H9 (cell line): ENCODE results near the gene DSCAM. TPM values are rescaled to one million over a fixed set of nuclear protein-coding genes. Genes with fewer than 3 reads are reported as not detected.

ENCODE experiments used
- DNase-seq: peaks from one replicate; pipeline ENCODE4 v3.0.0-alpha.2; 2017
- H2AFZ ChIP-seq: one replicate; pipeline ENCODE4 v1.6.1; 2013; ENCODE audit warnings: mild to moderate bottlenecking, low read length, control low read depth, moderate library complexity
- H2AK5ac ChIP-seq: 2 replicates; pipeline ENCODE4 v1.6.1; 2013; ENCODE audit warnings: low read length, control low read depth, mixed read lengths; ENCODE audit not compliant: insufficient read length
- H2BK120ac ChIP-seq: one replicate; pipeline ENCODE4 v1.6.1; 2013; ENCODE audit warnings: low read depth, mild to moderate bottlenecking, low read length, control low read depth, inconsistent platforms; ENCODE audit not compliant: poor library complexity, severe bottlenecking
- H2BK12ac ChIP-seq: 2 replicates; pipeline ENCODE4 v1.6.1; 2013; ENCODE audit warnings: low read length, control low read depth, mixed read lengths, low read depth; ENCODE audit not compliant: insufficient read length
- H2BK15ac ChIP-seq: 2 replicates; pipeline ENCODE4 v1.6.1; 2013; ENCODE audit warnings: low read depth, low read length, control low read depth
- H2BK20ac ChIP-seq: one replicate; pipeline ENCODE4 v1.6.1; 2013; ENCODE audit warnings: low read depth, mild to moderate bottlenecking, low read length, control low read depth, inconsistent platforms; ENCODE audit not compliant: poor library complexity, severe bottlenecking
- H2BK5ac ChIP-seq: 2 replicates; pipeline ENCODE4 v1.6.1; 2013; ENCODE audit warnings: low read length, control low read depth, mixed read lengths; ENCODE audit not compliant: insufficient read length
- H3K14ac ChIP-seq: 2 replicates; pipeline ENCODE4 v1.6.1; 2013; ENCODE audit warnings: low read length, control low read depth; ENCODE audit not compliant: insufficient read depth
- H3K18ac ChIP-seq: 2 replicates; pipeline ENCODE4 v1.6.1; 2013; ENCODE audit warnings: low read depth, mild to moderate bottlenecking, mixed read lengths, low read length, control low read depth; ENCODE audit not compliant: insufficient read length
- H3K23ac ChIP-seq: 2 replicates; pipeline ENCODE4 v1.6.1; 2013; ENCODE audit warnings: low read length, control low read depth, mixed read lengths, low read depth; ENCODE audit not compliant: insufficient read length
- H3K23me2 ChIP-seq: 2 replicates; pipeline ENCODE4 v1.6.1; 2013; ENCODE audit warnings: low read depth, mild to moderate bottlenecking, mixed read lengths, low read length, control low read depth; ENCODE audit not compliant: insufficient read length, poor library complexity, severe bottlenecking
- H3K27ac ChIP-seq: 2 replicates; pipeline ENCODE4 v1.5.1; 2013; ENCODE audit warnings: low read length, control low read depth, mixed read lengths, low read depth; ENCODE audit not compliant: insufficient read length
- H3K27me3 ChIP-seq: 2 replicates; pipeline ENCODE4 v1.6.1; 2013; ENCODE audit warnings: low read length, control low read depth, inconsistent platforms; ENCODE audit not compliant: insufficient read depth
- H3K4ac ChIP-seq: 2 replicates; pipeline ENCODE4 v1.6.1; 2013; ENCODE audit warnings: low read depth, mild to moderate bottlenecking, control low read depth, inconsistent platforms, low read length, moderate library complexity
- H3K4me1 ChIP-seq: 2 replicates; pipeline ENCODE4 v1.6.1; 2013; ENCODE audit warnings: low read length, control low read depth, inconsistent platforms; ENCODE audit not compliant: insufficient read depth
- H3K4me2 ChIP-seq: 2 replicates; pipeline ENCODE4 v1.6.1; 2013; ENCODE audit warnings: low read length, control low read depth, mixed read lengths; ENCODE audit not compliant: insufficient read length, insufficient read depth
- H3K56ac ChIP-seq: 2 replicates; pipeline ENCODE4 v1.6.1; 2013; ENCODE audit warnings: low read depth, mild to moderate bottlenecking, mixed read lengths, low read length, control low read depth; ENCODE audit not compliant: insufficient read length
- H3K79me1 ChIP-seq: 2 replicates; pipeline ENCODE4 v1.6.1; 2013; ENCODE audit warnings: low read depth, mild to moderate bottlenecking, moderate library complexity, low read length, control low read depth, inconsistent platforms; ENCODE audit not compliant: insufficient read depth, poor library complexity, severe bottlenecking
- H3K79me2 ChIP-seq: 2 replicates; pipeline ENCODE4 v1.6.1; 2013; ENCODE audit warnings: low read length, control low read depth, inconsistent platforms; ENCODE audit not compliant: insufficient read depth
- H3K9ac ChIP-seq: 2 replicates; pipeline ENCODE4 v1.6.1; 2013; ENCODE audit warnings: low read length, control low read depth, mixed read lengths; ENCODE audit not compliant: insufficient read length; ENCODE audit errors: extremely low read depth
- H3K9me3 ChIP-seq: one replicate; pipeline ENCODE4 v1.6.1; 2013; ENCODE audit warnings: low read depth, low read length, inconsistent platforms; ENCODE audit not compliant: control insufficient read depth
- H3T11ph ChIP-seq: one replicate; pipeline ENCODE4 v1.6.1; 2013; ENCODE audit warnings: mild to moderate bottlenecking, low read length, control low read depth, inconsistent platforms
- H4K20me1 ChIP-seq: one replicate; pipeline ENCODE4 v1.6.1; 2013; ENCODE audit not compliant: control insufficient read depth, insufficient read length, insufficient read depth
- H4K5ac ChIP-seq: 2 replicates; pipeline ENCODE4 v1.6.1; 2013; ENCODE audit warnings: low read depth, mild to moderate bottlenecking, mixed read lengths, low read length, control low read depth; ENCODE audit not compliant: insufficient read length
- H4K8ac ChIP-seq: replicated peaks from 2 replicates; pipeline ENCODE4 v1.6.1; 2013; ENCODE audit warnings: low read length, control low read depth, mixed read lengths, low read depth; ENCODE audit not compliant: insufficient read length
- H4K91ac ChIP-seq: 2 replicates; pipeline ENCODE4 v1.6.1; 2013; ENCODE audit warnings: low read depth, mild to moderate bottlenecking, moderate library complexity, mixed read lengths, low read length, control low read depth; ENCODE audit not compliant: insufficient read length
- H3K27ac Mint-ChIP-seq, 3 experiments: 2 replicates in 2 of 3; 3 replicates in 1 of 3; pipeline ENCODE4 v1.8.0; 2020 to 2021; ENCODE audit warnings: mixed read lengths in 3 of 3, mild to moderate bottlenecking in 1 of 3, moderate library complexity in 1 of 3
- H3K27me3 Mint-ChIP-seq: 2 replicates; pipeline ENCODE4 v1.8.0; 2021; ENCODE audit warnings: low read depth, mild to moderate bottlenecking, moderate library complexity, mixed read lengths
- H3K36me3 Mint-ChIP-seq, 3 experiments: 2 replicates in 2 of 3; 3 replicates in 1 of 3; pipeline ENCODE4 v1.8.0; 2020 to 2021; ENCODE audit warnings: low read depth in 3 of 3, mixed read lengths in 3 of 3; ENCODE audit not compliant: insufficient read depth in 1 of 3
- H3K4me1 Mint-ChIP-seq, 2 experiments: 2 replicates each; pipeline ENCODE4 v1.8.0; 2020; ENCODE audit warnings: mixed read lengths in 2 of 2
- H3K4me3 Mint-ChIP-seq, 2 experiments: 2 replicates in 1 of 2; 3 replicates in 1 of 2; pipeline ENCODE4 v1.8.0; 2020 to 2021; ENCODE audit warnings: mild to moderate bottlenecking in 2 of 2, mixed read lengths in 2 of 2, moderate library complexity in 1 of 2
- H3K9me3 Mint-ChIP-seq, 2 experiments: 2 replicates in 1 of 2; 3 replicates in 1 of 2; pipeline ENCODE4 v1.8.0; 2020; ENCODE audit warnings: mild to moderate bottlenecking in 2 of 2, mixed read lengths in 2 of 2, moderate library complexity in 1 of 2
- WGBS: extraction: QIAGEN DNeasy Blood & Tissue Kit; methylation state at CpG from one replicate; pipeline ENCODE4 v1.1.7; 2013; ENCODE audit warnings: missing lambda C conversion rate, low lambda C conversion rate, mixed read lengths; ENCODE audit not compliant: insufficient read length; ENCODE audit errors: extremely low coverage; 5-methylcytosine and 5-hydroxymethylcytosine counted together
- total RNA-seq: library from RNA; stranded (reverse); gene quantifications from 2 replicates; pipeline ENCODE4 v1.2.1, GENCODE V29; 2021
- TF ChIP-seq, protein P1 (sequence below): fragments of 200-600 bp; sonication (generic); conservative IDR thresholded peaks from 3 replicates; pipeline ENCODE4 v1.8.0; 2021; ENCODE audit warnings: antibody characterized with exemption, mild to moderate bottlenecking

The DSCAM gene
- total RNA-seq, 1 experiment from 2014 or later = 0.17 TPM

DNA sequence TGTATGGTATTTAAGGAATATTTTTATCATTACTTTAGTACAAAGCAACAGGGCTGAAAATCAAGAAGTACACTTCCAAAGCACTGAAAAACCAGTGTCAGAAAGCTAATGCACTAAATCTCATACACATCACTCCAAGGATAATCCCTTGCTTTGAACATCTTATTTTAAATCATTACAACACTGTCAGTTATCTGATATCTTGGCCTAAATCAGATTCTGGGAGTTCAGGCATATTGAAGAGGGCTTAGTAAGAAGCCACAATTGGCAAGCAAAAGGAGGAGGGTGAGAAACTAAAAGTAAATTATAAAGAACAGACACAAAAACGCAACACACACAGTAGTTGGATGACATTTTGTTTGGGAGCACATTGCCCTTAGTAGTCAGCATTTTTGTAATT is 531.3 kb downstream of the DSCAM start:
- Histone ChIP-seq H3K79me1 (no peaks in the 10 kb centered on the region), H3K18ac (no peak overlapping the region), H3K9ac (no peak overlapping the region), H3K4ac (no peak overlapping the region), H2AFZ (no peak overlapping the region), H2BK120ac (no peak overlapping the region), H3K27ac (no peak overlapping the region), H3K56ac (no peak overlapping the region), H2BK15ac (no peak overlapping the region), H2BK20ac (no peak overlapping the region), H2BK12ac (no peak overlapping the region), H3K9me3 (no peaks in the 10 kb centered on the region), H3K23me2 (no peaks in the 10 kb centered on the region), H4K8ac (no peak overlapping the region), H2AK5ac (no peak overlapping the region), H3K4me2 (no peak overlapping the region), H4K5ac (no peak overlapping the region), H2BK5ac (no peak overlapping the region), H3K27me3 (no peaks in the 10 kb centered on the region), H4K20me1 (no peaks in the 10 kb centered on the region), H3K79me2 (no peaks in the 10 kb centered on the region), H3K4me1 (no peaks in the 10 kb centered on the region), H3T11ph (no peak overlapping the region), H3K14ac (no peak overlapping the region), H3K23ac (no peak overlapping the region), H4K91ac (no peak overlapping the region)
- H3K4me3 Mint-ChIP-seq = no peak overlapping the region
- no peaks in the 10 kb centered on the region for H3K27me3 Mint-ChIP-seq
- TF ChIP-seq, protein P1, sequence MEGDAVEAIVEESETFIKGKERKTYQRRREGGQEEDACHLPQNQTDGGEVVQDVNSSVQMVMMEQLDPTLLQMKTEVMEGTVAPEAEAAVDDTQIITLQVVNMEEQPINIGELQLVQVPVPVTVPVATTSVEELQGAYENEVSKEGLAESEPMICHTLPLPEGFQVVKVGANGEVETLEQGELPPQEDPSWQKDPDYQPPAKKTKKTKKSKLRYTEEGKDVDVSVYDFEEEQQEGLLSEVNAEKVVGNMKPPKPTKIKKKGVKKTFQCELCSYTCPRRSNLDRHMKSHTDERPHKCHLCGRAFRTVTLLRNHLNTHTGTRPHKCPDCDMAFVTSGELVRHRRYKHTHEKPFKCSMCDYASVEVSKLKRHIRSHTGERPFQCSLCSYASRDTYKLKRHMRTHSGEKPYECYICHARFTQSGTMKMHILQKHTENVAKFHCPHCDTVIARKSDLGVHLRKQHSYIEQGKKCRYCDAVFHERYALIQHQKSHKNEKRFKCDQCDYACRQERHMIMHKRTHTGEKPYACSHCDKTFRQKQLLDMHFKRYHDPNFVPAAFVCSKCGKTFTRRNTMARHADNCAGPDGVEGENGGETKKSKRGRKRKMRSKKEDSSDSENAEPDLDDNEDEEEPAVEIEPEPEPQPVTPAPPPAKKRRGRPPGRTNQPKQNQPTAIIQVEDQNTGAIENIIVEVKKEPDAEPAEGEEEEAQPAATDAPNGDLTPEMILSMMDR = no peak
- no peaks in the 10 kb centered on the region for H3K9me3 Mint-ChIP-seq
- H3K36me3 Mint-ChIP-seq = no peaks in the 10 kb centered on the region; a peak in 1 of 7 replicates
- DNase-seq = no peak
- no CpG with 5 or more reads among the region's 1 CpG for WGBS
- H3K27ac Mint-ChIP-seq = no peak overlapping the region
- no peaks in the 10 kb centered on the region for H3K4me1 Mint-ChIP-seq
